GM10248 (cell line): ENCODE data around the gene AK9.

Source experiments
- CTCF ChIA-PET: fragments of 300-600 bp; sonication (Branson Sonifier 250); formaldehyde crosslinking; extraction: SDS; loops from one replicate; lab custom pipeline; 2021; ENCODE audit warnings: antibody characterized with exemption; lab: Yijun Ruan, JAX
- POLR2A ChIA-PET: fragments of 350-650 bp; sonication (Branson Sonifier 250); formaldehyde crosslinking; extraction: SDS; loops from one replicate; lab custom pipeline; 2020; ENCODE audit warnings: antibody characterized with exemption; lab: Yijun Ruan, JAX
- DNase-seq: peaks from one replicate; pipeline ENCODE4 v3.0.0; 2012; ENCODE audit errors: extremely low spot score
- TF ChIP-seq, protein P1 (sequence below): IDR thresholded peaks from 2 replicates; pipeline ENCODE4 v1.5.1; 2012; ENCODE audit warnings: mild to moderate bottlenecking, low read depth; ENCODE audit errors: extremely low read depth, missing control alignments, control extremely low read depth

The AK9 gene

DNA sequence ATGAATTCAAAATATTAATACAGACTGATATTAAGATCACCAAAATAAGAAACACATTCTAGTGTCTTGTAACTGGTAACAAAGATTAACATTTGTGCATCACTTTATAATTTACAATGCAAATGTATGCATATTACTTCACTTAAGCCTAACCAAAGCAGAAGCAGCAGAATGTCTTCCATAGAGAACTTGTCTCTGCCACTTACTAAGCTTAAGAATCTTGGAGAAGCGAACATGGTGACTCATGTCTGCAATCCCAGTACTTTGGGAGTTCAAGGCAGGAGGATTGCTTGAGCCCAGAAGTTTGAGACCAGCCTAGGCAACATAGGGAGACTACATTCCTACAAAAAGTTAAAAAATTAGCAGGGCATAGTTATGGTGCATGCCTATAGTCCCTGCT, 18.8 kb downstream of the AK9 start:
- ChIA-PET POLR2A (no interaction called here), CTCF (interaction anchor here (0.8 to 1.6 kb wide), 4 partner anchors 9 to 368 kb away, joined by 3 to 5 read pairs (median 3); no protein-coding TSS in a partner anchor)
- no peak for DNase-seq
- TF ChIP-seq, protein P1, sequence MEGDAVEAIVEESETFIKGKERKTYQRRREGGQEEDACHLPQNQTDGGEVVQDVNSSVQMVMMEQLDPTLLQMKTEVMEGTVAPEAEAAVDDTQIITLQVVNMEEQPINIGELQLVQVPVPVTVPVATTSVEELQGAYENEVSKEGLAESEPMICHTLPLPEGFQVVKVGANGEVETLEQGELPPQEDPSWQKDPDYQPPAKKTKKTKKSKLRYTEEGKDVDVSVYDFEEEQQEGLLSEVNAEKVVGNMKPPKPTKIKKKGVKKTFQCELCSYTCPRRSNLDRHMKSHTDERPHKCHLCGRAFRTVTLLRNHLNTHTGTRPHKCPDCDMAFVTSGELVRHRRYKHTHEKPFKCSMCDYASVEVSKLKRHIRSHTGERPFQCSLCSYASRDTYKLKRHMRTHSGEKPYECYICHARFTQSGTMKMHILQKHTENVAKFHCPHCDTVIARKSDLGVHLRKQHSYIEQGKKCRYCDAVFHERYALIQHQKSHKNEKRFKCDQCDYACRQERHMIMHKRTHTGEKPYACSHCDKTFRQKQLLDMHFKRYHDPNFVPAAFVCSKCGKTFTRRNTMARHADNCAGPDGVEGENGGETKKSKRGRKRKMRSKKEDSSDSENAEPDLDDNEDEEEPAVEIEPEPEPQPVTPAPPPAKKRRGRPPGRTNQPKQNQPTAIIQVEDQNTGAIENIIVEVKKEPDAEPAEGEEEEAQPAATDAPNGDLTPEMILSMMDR = no peak

DNA sequence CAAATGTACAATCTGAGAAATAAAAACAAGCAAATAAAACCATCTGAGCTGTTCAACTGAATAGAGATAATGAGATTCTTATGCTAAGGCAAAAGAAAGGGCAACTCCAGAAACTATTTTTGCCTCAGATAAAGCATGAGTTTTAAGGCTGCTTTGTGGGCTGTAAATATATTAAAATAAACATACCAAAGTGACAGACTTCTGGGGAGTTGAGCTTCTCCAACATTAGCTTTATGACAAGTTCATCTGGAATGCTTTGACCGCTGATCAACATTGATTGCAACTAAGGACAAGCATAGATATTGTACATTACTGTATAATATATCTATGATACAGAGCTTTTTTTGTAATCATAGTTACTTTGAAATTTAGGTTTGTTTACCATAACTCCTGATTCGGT, 19.3 kb downstream of the AK9 start:
- CTCF ChIA-PET = interaction anchor here (0.8 to 1.6 kb wide), 4 partner anchors 9 to 368 kb away, joined by 3 to 5 read pairs (median 3); no protein-coding TSS in a partner anchor
- TF ChIP-seq, protein P1 = no peak
- DNase-seq = no peak
- POLR2A ChIA-PET = no interaction called here

DNA sequence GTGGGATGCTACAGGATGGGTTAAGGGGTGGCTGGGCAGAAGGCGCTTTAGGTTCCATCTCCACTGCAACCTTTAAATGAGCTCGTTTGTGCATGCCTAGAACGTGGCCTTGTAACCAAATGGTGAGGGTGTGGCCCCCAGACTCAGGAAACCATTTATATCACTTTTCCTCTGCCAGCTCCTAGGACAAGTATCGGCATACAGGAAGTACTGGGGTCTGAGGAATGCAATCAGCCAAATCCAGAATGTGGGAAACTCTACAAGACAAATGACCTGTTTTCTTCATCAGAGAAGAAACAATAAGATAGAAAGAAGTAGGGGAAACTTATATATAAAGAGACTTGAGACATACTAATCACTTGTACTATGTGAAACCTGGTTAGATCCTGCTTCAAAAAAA, 21.2 kb downstream of the AK9 start:
- ChIA-PET POLR2A (no interaction called here), CTCF (no interaction called here)
- TF ChIP-seq, protein P1 = no peak
- no peak for DNase-seq

DNA sequence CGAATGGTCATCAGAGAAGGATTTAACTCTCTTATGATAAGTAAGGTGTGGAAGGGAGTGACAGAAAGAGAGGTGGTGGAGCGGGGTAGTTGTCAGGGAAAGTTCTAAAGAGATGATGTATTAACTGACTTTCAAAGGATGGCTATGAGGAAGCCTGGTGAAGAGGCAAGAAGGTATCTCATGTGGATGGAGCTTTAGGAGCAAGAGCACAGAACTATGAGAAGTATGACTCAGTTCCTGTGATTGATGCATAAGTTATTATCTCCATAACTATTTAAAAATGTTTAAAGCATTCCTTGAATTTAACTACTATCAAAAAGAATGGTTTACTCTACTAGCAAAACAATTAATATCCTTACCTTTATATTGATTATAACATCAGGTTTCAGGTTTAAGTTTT, 28.8 kb downstream of the AK9 start:
- no peak for DNase-seq
- CTCF ChIA-PET = interaction anchor here (1.1 kb wide), 1 partner anchor 13 kb away, joined by 3 read pairs; no protein-coding TSS in a partner anchor
- TF ChIP-seq, protein P1 = no peak
- POLR2A ChIA-PET = no interaction called here

DNA sequence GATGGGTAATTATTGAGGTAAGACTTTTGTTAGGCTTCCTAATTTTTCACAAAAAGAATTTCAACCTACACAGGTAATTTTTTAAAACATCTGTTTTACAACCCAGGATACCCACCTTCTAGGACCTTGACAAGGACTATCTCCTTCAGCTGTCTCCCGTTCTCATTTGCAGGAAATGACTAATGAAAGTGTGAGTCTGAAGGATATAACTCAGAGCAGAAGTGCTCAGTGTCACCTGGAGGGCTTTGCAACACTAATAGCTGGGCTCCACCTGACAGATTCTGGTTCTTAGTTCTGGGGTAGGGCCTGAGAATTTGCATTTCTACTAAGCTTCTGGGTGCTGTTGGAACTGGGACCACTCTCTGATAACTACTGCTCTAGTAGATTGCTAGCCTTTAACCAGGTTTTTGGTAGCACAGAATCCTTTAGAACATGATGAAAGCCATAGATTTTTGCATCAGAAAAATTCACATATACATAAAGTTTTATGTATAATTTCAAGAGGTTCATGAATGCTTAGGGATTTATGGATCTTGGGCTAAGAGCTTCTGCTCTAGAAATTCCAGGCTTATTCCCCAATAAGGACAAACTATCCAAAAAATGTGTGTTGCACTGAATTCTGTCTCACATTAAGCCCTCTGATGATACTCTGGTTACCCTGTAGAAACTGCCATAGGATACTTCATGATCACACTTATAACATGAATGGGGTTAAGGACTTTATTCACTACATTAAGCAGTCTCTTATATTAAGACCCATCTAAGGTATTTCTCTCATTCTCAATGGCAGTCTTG, 30.3 kb downstream of the AK9 start:
- TF ChIP-seq, protein P1 = no peak
- ChIA-PET POLR2A (no interaction called here), CTCF (interaction anchor here (1.0 to 1.1 kb wide), 2 partner anchors 14 to 34 kb away, joined by 3 read pairs; no protein-coding TSS in a partner anchor)
- DNase-seq = peak; percentile 10

DNA sequence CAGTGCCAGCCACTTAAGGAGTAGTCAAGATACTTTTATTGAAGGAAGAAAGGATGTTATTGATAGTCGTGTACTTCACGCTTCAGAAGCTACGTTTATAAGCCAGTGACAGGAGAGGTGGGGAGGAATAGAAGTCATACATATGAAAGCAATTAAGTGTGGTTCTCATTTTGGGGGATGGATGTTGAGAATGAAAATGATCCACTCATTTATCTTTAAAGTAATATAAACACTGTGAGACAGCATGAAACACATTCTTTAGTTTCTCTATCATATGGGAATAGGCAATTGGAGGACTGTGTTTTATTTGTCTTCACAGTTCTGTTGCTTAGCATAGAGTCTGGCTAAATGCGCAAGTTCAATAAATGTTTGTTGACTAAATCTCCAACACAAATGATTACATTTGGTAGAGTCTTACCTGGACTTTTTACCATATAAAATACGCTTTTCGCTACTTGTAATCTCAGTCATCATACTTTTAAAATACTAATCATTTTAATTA, 35.2 kb downstream of the AK9 start:
- DNase-seq = no peak
- CTCF ChIA-PET = no interaction called here
- POLR2A ChIA-PET = no interaction called here
- TF ChIP-seq, protein P1 = no peak
